ENCODE data around the gene DGKD. TPM values are rescaled to one million over a fixed set of nuclear protein-coding genes. Genes with fewer than 3 reads are reported as not detected.
"Not testable (repeated sequence)": the region's sequence is repeated elsewhere in the genome, so short reads cannot be mapped to it uniquely, and the experiment has no call there.

Gene DGKD
- total and polyA plus RNA-seq, 5 donors from 2014 or later, result 11.3 to 161 (median 11.5) TPM

DNA sequence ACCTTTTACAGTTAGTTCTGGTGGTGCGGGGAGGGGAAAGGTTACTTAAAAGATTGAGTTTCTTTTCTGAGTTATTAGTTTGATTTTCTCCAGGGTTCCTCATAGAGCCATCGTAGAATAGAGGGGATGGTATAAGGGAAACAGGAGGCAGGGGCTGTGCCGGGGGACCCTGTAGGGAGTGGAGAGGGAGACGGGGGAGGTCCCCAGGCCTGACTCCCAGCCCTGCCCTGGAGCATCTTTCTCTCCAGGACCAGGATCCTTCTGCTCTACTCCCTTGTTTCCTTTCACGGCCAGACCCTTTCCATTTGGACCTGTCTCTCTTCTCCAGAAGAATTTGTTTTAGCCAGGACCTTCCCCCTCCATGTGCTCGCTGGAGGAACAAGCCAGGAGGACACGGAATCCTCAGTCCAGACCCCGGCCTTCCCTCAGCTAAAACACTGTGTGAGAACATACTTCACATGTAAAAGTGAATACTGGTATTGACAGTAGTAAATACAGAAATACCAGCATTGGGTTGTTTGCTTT is 35.4 kb downstream of the DGKD start:
- H3K9me3 Mint-ChIP-seq, result no peaks in the 10 kb centered on the region
- Histone ChIP-seq H3K27ac (ENCODE audit: insufficient read depth, low read length, poor library complexity, severe bottlenecking) (no peak overlapping the region), H3K4me1 (ENCODE audit: control insufficient read depth, insufficient read depth, low read length, poor library complexity, severe bottlenecking) (peaks cover 17% of the 10 kb centered on the region), H3K4me3 (ENCODE audit: low read depth, low read length) (no peak overlapping the region), H3K9me3 (ENCODE audit: control insufficient read depth in 2 of 2, low read length in 2 of 2) (no peaks in the 10 kb centered on the region), H3K27me3 (ENCODE audit: control insufficient read depth, insufficient read depth, low read length) (no peaks in the 10 kb centered on the region), H3K36me3 (ENCODE audit: control insufficient read depth, insufficient read depth, low read length) (peaks cover 32% of the 10 kb centered on the region)
- peak overlapping the region; percentile 68 to 78 (median 72) for H3K27ac Mint-ChIP-seq
- peaks cover 36% of the 10 kb centered on the region for H3K36me3 Mint-ChIP-seq
- H3K4me3 Mint-ChIP-seq, result no peak overlapping the region
- peaks cover 11 to 34% (median 20%) of the 10 kb centered on the region in 4 donors for H3K4me1 Mint-ChIP-seq
- H3K27me3 Mint-ChIP-seq, result no peaks in the 10 kb centered on the region
- no peak for DNase-seq
- no peak for ATAC-seq (ENCODE audit: low read depth in 2 of 2)

DNA sequence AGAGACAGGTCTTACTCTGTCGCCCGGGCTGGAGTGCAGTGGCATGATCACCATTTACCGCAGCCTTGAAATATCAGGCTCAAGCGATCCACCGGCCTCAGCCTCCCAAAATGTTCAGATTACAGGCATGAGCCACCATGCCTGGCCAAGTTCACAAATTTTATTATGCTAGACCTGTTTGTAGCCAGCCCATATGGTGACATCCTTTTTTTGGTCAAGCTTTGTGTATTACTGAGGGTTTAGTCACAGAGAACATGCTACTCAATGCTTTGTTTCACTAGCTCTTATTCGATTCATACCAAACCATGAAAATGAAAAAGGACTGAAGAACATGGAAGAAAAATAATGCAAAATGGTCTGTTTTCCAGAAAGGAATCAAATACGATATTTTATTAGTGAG is 41.4 kb downstream of the DGKD start:
- peaks cover 37% of the 10 kb centered on the region for H3K36me3 Mint-ChIP-seq

DNA sequence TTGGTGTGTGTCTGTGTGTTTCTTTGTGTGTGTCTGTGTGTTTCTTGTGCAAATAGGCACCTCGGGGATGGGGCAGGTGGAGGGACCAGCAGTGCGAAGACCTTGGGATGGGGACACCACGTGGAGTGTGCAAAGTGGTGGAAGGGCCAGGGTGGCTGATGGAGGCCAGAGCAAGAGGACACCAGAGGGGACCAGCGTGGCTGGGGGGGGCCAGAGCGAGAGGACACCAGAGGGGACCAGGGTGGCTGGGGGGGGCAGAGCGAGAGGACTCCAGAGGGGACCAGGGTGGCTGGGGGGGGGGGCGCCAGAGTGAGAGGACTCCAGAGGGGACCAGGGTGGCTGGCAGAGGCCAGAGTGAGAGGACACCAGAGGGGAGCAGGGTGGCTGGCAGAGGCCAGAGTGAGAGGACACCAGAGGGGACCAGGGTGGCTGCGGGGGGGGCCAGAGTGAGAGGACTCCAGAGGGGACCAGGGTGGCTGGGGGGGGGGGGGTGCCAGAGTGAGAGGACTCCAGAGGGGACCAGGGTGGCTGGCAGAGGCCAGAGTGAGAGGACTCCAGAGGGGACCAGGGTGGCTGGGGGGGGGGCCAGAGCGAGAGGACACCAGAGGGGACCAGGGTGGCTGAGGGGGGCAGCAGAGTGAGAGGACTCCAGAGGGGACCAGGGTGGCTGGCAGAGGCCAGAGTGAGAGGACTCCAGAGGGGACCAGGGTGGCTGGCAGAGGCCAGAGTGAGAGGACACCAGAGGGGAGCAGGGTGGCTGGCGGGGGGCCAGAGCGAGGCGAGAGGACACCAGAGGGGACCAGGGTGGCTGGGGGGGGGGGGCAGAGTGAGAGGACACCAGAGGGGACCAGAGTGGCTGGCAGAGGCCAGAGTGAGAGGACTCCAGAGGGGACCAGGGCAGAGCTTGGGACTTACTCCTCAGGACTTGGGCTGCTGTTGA is 42.7 kb downstream of the DGKD start:
- not testable (repeated sequence) for H3K9me3 Mint-ChIP-seq; ATAC-seq (ENCODE audit: low read depth in 2 of 2); H3K4me3 ChIP-seq (ENCODE audit: low read depth, low read length); H3K36me3 ChIP-seq (ENCODE audit: control insufficient read depth, insufficient read depth, low read length); H3K9me3 ChIP-seq (ENCODE audit: control insufficient read depth in 2 of 2, low read length in 2 of 2); DNase-seq; H3K27me3 ChIP-seq (ENCODE audit: control insufficient read depth, insufficient read depth, low read length); H3K27ac ChIP-seq (ENCODE audit: insufficient read depth, low read length, poor library complexity, severe bottlenecking); H3K27me3 Mint-ChIP-seq
- H3K4me1 ChIP-seq (ENCODE audit: control insufficient read depth, insufficient read depth, low read length, poor library complexity, severe bottlenecking), result peaks cover 17% of the 10 kb centered on the region
- peak overlapping the region in 2 of 3 donors; percentile 89 to 90 for H3K27ac Mint-ChIP-seq
- peaks cover 0 to 50% (median 20%) of the 10 kb centered on the region in 4 donors for H3K4me1 Mint-ChIP-seq
- H3K4me3 Mint-ChIP-seq, result peak overlapping the region in 1 of 4 donors; percentile 46
- peaks cover 28% of the 10 kb centered on the region for H3K36me3 Mint-ChIP-seq

More for the DNA sequence above, 41.4 kb downstream of the DGKD start:
- H3K4me1 Mint-ChIP-seq, result peaks cover 0 to 45% (median 20%) of the 10 kb centered on the region in 4 donors
- Histone ChIP-seq H3K9me3 (ENCODE audit: control insufficient read depth in 2 of 2, low read length in 2 of 2) (no peaks in the 10 kb centered on the region), H3K4me1 (ENCODE audit: control insufficient read depth, insufficient read depth, low read length, poor library complexity, severe bottlenecking) (peaks cover 17% of the 10 kb centered on the region), H3K4me3 (ENCODE audit: low read depth, low read length) (no peak overlapping the region), H3K27me3 (ENCODE audit: control insufficient read depth, insufficient read depth, low read length) (no peaks in the 10 kb centered on the region), H3K27ac (ENCODE audit: insufficient read depth, low read length, poor library complexity, severe bottlenecking) (no peak overlapping the region), H3K36me3 (ENCODE audit: control insufficient read depth, insufficient read depth, low read length) (peaks cover 14% of the 10 kb centered on the region)
- no peaks in the 10 kb centered on the region for H3K27me3 Mint-ChIP-seq
- H3K27ac Mint-ChIP-seq, result peak overlapping the region; percentile 43 to 90 (median 64)
- ATAC-seq (ENCODE audit: low read depth in 2 of 2) (no peak), DNase-seq (no peak)
- no peak overlapping the region for H3K4me3 Mint-ChIP-seq
- H3K9me3 Mint-ChIP-seq, result no peaks in the 10 kb centered on the region

- Mint-ChIP-seq H3K27me3 (no peaks in the 10 kb centered on the region), H3K36me3 (peaks cover 34% of the 10 kb centered on the region), H3K4me3 (peak overlapping the region in 2 of 4 donors; percentile 44 to 83), H3K27ac (peak overlapping the region; percentile 82 to 95 (median 86)), H3K9me3 (no peaks in the 10 kb centered on the region), H3K4me1 (peaks cover 6 to 58% (median 27%) of the 10 kb centered on the region in 4 donors)
- peaks cover 21% of the 10 kb centered on the region for H3K4me1 ChIP-seq (ENCODE audit: control insufficient read depth, insufficient read depth, low read length, poor library complexity, severe bottlenecking)
- no peaks in the 10 kb centered on the region for H3K27me3 ChIP-seq (ENCODE audit: control insufficient read depth, insufficient read depth, low read length)
- DNase-seq (peak in 1 of 3 donors; percentile 57), ATAC-seq (ENCODE audit: low read depth in 2 of 2) (peak in 1 of 2 donors; percentile 33)
- H3K9me3 ChIP-seq (ENCODE audit: control insufficient read depth in 2 of 2, low read length in 2 of 2), result no peaks in the 10 kb centered on the region
- H3K36me3 ChIP-seq (ENCODE audit: control insufficient read depth, insufficient read depth, low read length), result peaks cover 6% of the 10 kb centered on the region
- H3K27ac ChIP-seq (ENCODE audit: insufficient read depth, low read length, poor library complexity, severe bottlenecking), result no peak overlapping the region
- H3K4me3 ChIP-seq (ENCODE audit: low read depth, low read length), result no peak overlapping the region
These were observed 45.3 kb downstream of the DGKD start for GRCh38 chr2:233399306-233400225.

DNA sequence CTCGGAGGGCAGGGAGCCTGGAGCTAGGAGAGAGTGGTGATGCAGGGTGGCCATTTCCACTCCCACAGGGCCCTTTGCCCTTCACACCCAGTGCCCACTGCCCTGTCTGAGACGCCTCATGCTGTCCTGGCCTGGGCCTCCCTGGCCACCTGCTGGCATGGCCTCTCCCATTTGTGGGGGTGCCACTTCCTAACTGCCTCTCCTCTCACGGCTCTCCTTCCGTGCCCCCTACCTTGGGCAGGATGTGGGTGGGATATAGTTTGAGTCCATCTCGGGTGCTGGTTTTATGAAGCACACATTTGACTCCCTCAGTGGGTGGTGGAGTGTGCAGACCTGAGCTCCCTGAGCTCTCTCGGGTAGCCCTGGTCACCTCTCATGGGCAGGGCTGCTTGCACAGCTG is 46.0 kb downstream of the DGKD start:
- peaks cover 23% of the 10 kb centered on the region for H3K4me1 ChIP-seq (ENCODE audit: control insufficient read depth, insufficient read depth, low read length, poor library complexity, severe bottlenecking)
- H3K27me3 ChIP-seq (ENCODE audit: control insufficient read depth, insufficient read depth, low read length), result no peaks in the 10 kb centered on the region
- H3K9me3 Mint-ChIP-seq, result no peaks in the 10 kb centered on the region
- ATAC-seq (ENCODE audit: low read depth in 2 of 2), result no peak
- peak overlapping the region in 2 of 3 donors; percentile 86 to 95 for H3K27ac Mint-ChIP-seq
- H3K4me3 Mint-ChIP-seq, result no peak overlapping the region
- H3K4me3 ChIP-seq (ENCODE audit: low read depth, low read length), result no peak overlapping the region
- DNase-seq, result no peak
- peaks cover 7 to 56% (median 30%) of the 10 kb centered on the region in 4 donors for H3K4me1 Mint-ChIP-seq
- peaks cover 6% of the 10 kb centered on the region for H3K36me3 ChIP-seq (ENCODE audit: control insufficient read depth, insufficient read depth, low read length)
- no peaks in the 10 kb centered on the region for H3K27me3 Mint-ChIP-seq
- H3K27ac ChIP-seq (ENCODE audit: insufficient read depth, low read length, poor library complexity, severe bottlenecking), result no peak overlapping the region
- peaks cover 31% of the 10 kb centered on the region for H3K36me3 Mint-ChIP-seq
- no peaks in the 10 kb centered on the region for H3K9me3 ChIP-seq (ENCODE audit: control insufficient read depth in 2 of 2, low read length in 2 of 2)

DNA sequence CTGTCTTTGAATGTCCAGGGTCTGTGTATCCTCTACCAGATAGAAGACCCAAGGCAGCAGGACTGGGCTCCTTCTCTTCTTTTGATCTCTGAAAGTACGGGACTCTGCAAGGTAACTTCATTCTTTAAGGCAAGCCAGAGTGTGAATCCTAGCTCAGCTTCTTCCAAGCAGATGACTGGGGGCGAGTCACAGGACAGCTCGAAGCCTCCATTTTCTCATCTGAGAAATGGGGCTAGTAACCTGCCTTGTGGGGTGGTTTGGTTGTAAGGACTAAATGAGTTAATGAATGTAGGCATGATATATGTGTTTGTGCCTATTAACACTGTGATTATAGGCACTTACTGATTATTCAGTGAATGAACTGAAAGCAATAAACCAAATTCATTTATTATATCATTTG is 46.7 kb downstream of the DGKD start:
- H3K27me3 ChIP-seq (ENCODE audit: control insufficient read depth, insufficient read depth, low read length), result no peaks in the 10 kb centered on the region
- H3K9me3 Mint-ChIP-seq, result no peaks in the 10 kb centered on the region
- no peak overlapping the region for H3K27ac ChIP-seq (ENCODE audit: insufficient read depth, low read length, poor library complexity, severe bottlenecking)
- DNase-seq (no peak), ATAC-seq (ENCODE audit: low read depth in 2 of 2) (no peak)
- H3K27ac Mint-ChIP-seq, result peak overlapping the region in 2 of 3 donors; percentile 83 to 95
- H3K36me3 ChIP-seq (ENCODE audit: control insufficient read depth, insufficient read depth, low read length), result peaks cover 8% of the 10 kb centered on the region
- no peaks in the 10 kb centered on the region for H3K9me3 ChIP-seq (ENCODE audit: control insufficient read depth in 2 of 2, low read length in 2 of 2)
- H3K4me1 Mint-ChIP-seq, result peaks cover 7 to 58% (median 29%) of the 10 kb centered on the region in 4 donors
- H3K27me3 Mint-ChIP-seq, result no peaks in the 10 kb centered on the region
- H3K36me3 Mint-ChIP-seq, result peaks cover 27% of the 10 kb centered on the region
- peaks cover 23% of the 10 kb centered on the region for H3K4me1 ChIP-seq (ENCODE audit: control insufficient read depth, insufficient read depth, low read length, poor library complexity, severe bottlenecking)
- H3K4me3 Mint-ChIP-seq, result no peak overlapping the region
- H3K4me3 ChIP-seq (ENCODE audit: low read depth, low read length), result no peak overlapping the region

GRCh38 chr2:233402346-233402745 is 48.1 kb downstream of the DGKD start:
- no peak overlapping the region for H3K4me3 Mint-ChIP-seq
- DNase-seq (no peak), ATAC-seq (ENCODE audit: low read depth in 2 of 2) (no peak)
- peaks cover 11 to 61% (median 34%) of the 10 kb centered on the region in 4 donors for H3K4me1 Mint-ChIP-seq
- no peaks in the 10 kb centered on the region for H3K27me3 ChIP-seq (ENCODE audit: control insufficient read depth, insufficient read depth, low read length)
- H3K9me3 ChIP-seq (ENCODE audit: control insufficient read depth in 2 of 2, low read length in 2 of 2), result no peaks in the 10 kb centered on the region
- peaks cover 24% of the 10 kb centered on the region for H3K36me3 Mint-ChIP-seq
- no peak overlapping the region for H3K4me3 ChIP-seq (ENCODE audit: low read depth, low read length)
- H3K4me1 ChIP-seq (ENCODE audit: control insufficient read depth, insufficient read depth, low read length, poor library complexity, severe bottlenecking), result peaks cover 23% of the 10 kb centered on the region
- H3K27ac Mint-ChIP-seq, result peak overlapping the region in 2 of 3 donors; percentile 60 to 95
- H3K27ac ChIP-seq (ENCODE audit: insufficient read depth, low read length, poor library complexity, severe bottlenecking), result no peak overlapping the region
- no peaks in the 10 kb centered on the region for H3K27me3 Mint-ChIP-seq
- H3K36me3 ChIP-seq (ENCODE audit: control insufficient read depth, insufficient read depth, low read length), result peaks cover 5% of the 10 kb centered on the region
- no peaks in the 10 kb centered on the region for H3K9me3 Mint-ChIP-seq

Measured in CD4-positive, CD25-positive, alpha-beta regulatory T cell (primary cell).